Breast epithelium (tissue), 4 donors: ENCODE data around the gene OAT. TPM values are rescaled to one million over a fixed set of nuclear protein-coding genes. Genes with fewer than 3 reads are reported as not detected.

Source experiments
- DNase-seq, 2 donors: peaks; one replicate each; pipeline ENCODE4 v3.0.0-alpha.2; 2019; ENCODE audit warnings: low spot score in 2 of 2
- H3K27ac ChIP-seq, 2 donors: fragments of 200-600 bp; sonication (generic) in 1 of 2; one replicate each; pipeline ENCODE4 v1.5.1; 2016 to 2019; ENCODE audit warnings: mild to moderate bottlenecking in 1 of 2
- H3K27me3 ChIP-seq, 2 donors: fragments of 200-600 bp; sonication (generic) in 1 of 2; one replicate each; pipeline versions ENCODE4 v1.5.1 to v1.6.0; 2017 to 2019; ENCODE audit warnings: control low read depth in 1 of 2, mild to moderate bottlenecking in 1 of 2
- H3K36me3 ChIP-seq: fragments of 200-600 bp; one replicate; pipeline ENCODE4 v1.5.1; 2019
- H3K4me1 ChIP-seq, 2 donors: fragments of 200-600 bp; sonication (generic); one replicate each; pipeline ENCODE4 v1.5.1; 2016 to 2019; ENCODE audit warnings: control low read depth in 1 of 2
- H3K4me3 ChIP-seq, 3 donors: fragments of 200-600 bp; sonication (generic); 1 replicate in 2 of 3; 2 replicates in 1 of 3; pipeline ENCODE4 v1.5.1; 2016 to 2019; ENCODE audit warnings: mild to moderate bottlenecking in 3 of 3, moderate library complexity in 2 of 3
- H3K9me3 ChIP-seq, 2 donors: fragments of 200-600 bp; sonication (generic) in 1 of 2; one replicate each; pipeline ENCODE4 v1.5.1; 2016 to 2019; ENCODE audit warnings: control low read depth in 1 of 2
- POLR2A ChIP-seq: fragments of 450-650 bp; IDR thresholded peaks from one replicate; pipeline ENCODE4 v1.6.1; 2016; ENCODE audit warnings: antibody characterized with exemption, mild to moderate bottlenecking, moderate library complexity
- POLR2AphosphoS5 ChIP-seq, 3 donors: sonication (generic); formaldehyde crosslinking; IDR thresholded peaks; one replicate each; pipeline ENCODE4 v1.6.1; 2017; ENCODE audit warnings: antibody characterized with exemption in 3 of 3
- intact Hi-C: fragments of 100-400 bp; cut with DNase I; formaldehyde crosslinking; loops from one replicate; pipeline ENCODE4 v1.15.1; 2023; ENCODE audit warnings: low total_unique reads
- total RNA-seq, 3 donors: library from RNA; depleted of rRNA; stranded (reverse); fragments of >200 nt; gene quantifications; one replicate each; pipeline ENCODE4 v1.1.0, GENCODE V29; 2016
- TF ChIP-seq, protein P1 (sequence below), 3 donors: fragments of 450-650 bp; IDR thresholded peaks; one replicate each; pipeline ENCODE4 v1.5.1; 2016 to 2017; ENCODE audit warnings: antibody characterized with exemption in 3 of 3, mild to moderate bottlenecking in 3 of 3, moderate library complexity in 3 of 3

OAT gene
- total RNA-seq, 3 donors from 2014 or later: 93.3 to 160 (median 115) TPM

DNA sequence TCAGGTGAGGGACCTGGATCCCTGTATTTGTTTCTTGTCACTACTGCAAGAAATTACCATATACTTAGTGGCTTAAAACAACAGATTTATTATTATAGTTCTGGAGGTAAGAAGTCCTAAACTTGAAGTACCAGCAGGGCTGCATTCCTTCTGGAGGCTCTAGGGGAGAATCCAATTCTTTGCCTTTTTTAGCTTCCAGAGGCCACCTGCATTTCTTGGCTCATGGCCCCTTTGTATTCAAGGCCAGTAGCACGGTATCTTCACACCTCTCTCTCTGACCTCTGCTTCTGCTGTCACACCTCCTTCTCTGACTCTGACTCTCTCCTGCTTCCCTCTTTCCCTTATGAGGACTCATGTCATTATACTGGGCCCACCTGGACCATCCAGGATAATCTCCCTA is 40.7 kb upstream of the OAT start:
- H3K27ac ChIP-seq: peak overlapping the region; percentile 82
- DNase-seq: peak in 1 of 2 donors; percentile 85
- no peaks in the 10 kb centered on the region for H3K27me3 ChIP-seq
- intact Hi-C loops: loop anchor here (10.0 kb wide), 1 partner anchor 1065 kb away; no protein-coding TSS in a partner anchor
- H3K9me3 ChIP-seq: no peaks in the 10 kb centered on the region
- H3K4me3 ChIP-seq: no peak overlapping the region
- peaks cover 0 to 5% of the 10 kb centered on the region in 2 donors for H3K4me1 ChIP-seq
- TF ChIP-seq, protein P1, sequence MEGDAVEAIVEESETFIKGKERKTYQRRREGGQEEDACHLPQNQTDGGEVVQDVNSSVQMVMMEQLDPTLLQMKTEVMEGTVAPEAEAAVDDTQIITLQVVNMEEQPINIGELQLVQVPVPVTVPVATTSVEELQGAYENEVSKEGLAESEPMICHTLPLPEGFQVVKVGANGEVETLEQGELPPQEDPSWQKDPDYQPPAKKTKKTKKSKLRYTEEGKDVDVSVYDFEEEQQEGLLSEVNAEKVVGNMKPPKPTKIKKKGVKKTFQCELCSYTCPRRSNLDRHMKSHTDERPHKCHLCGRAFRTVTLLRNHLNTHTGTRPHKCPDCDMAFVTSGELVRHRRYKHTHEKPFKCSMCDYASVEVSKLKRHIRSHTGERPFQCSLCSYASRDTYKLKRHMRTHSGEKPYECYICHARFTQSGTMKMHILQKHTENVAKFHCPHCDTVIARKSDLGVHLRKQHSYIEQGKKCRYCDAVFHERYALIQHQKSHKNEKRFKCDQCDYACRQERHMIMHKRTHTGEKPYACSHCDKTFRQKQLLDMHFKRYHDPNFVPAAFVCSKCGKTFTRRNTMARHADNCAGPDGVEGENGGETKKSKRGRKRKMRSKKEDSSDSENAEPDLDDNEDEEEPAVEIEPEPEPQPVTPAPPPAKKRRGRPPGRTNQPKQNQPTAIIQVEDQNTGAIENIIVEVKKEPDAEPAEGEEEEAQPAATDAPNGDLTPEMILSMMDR (IDR thresholded peaks at IDR 0.05): no peak
- TF ChIP-seq POLR2AphosphoS5 (IDR thresholded peaks at IDR 0.05) (peak in 1 of 3 donors; percentile 72), POLR2A (no peak)
- no peaks in the 10 kb centered on the region for H3K36me3 ChIP-seq

DNA sequence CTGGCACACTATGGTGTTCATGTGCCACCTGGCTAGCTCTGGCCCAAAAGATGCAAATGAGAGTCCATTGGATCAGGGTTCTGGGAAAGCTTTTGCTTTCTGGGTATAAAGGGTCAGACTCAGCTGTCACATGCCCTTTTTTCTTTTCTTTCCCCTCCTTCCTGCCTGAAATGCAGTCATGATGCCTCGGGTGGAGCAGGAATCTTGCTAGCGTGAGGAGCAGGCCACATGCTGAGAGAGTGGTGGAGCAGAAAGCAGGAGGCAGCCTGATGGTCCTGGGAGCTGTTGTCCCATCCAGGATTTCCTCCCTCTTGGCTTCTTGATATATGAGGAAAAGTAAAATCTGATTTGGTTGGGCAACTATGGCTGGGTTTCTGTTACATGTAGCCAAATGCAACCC is 40.2 kb upstream of the OAT start:
- no peaks in the 10 kb centered on the region for H3K9me3 ChIP-seq
- no peak for DNase-seq
- H3K4me3 ChIP-seq: no peak overlapping the region
- H3K36me3 ChIP-seq: no peaks in the 10 kb centered on the region
- TF ChIP-seq, protein P1 (IDR thresholded peaks at IDR 0.05): no peak
- no peak for TF ChIP-seq POLR2AphosphoS5 (IDR thresholded peaks at IDR 0.05)
- TF ChIP-seq POLR2A: no peak
- intact Hi-C loops: loop anchor here (10.0 kb wide), 1 partner anchor 1064 kb away; no protein-coding TSS in a partner anchor
- H3K4me1 ChIP-seq: peaks cover 0 to 5% of the 10 kb centered on the region in 2 donors
- peak overlapping the region; percentile 82 for H3K27ac ChIP-seq
- no peaks in the 10 kb centered on the region for H3K27me3 ChIP-seq

DNA sequence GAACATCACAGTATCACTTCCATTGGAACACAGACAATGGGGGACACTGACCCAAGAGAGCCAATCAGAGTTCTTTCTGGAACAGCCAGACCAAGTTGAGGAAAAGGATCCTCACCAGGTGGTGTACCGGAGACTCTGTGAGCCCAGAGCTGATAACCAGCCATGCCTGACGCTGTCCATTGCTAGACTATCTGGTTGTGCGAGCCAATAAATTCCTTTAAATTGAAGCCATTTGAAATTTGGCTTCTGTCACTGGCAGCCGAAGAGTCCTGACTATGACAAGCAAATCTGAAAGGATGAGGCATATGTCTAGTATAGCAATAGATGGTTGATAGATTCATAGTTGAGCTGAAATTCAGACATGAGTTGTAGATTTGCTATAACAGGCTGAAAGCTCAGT is 39.8 kb upstream of the OAT start:
- no peaks in the 10 kb centered on the region for H3K36me3 ChIP-seq
- DNase-seq: no peak
- peaks cover 0 to 5% of the 10 kb centered on the region in 2 donors for H3K4me1 ChIP-seq
- H3K27me3 ChIP-seq: no peaks in the 10 kb centered on the region
- TF ChIP-seq, protein P1 (IDR thresholded peaks at IDR 0.05): no peak
- TF ChIP-seq POLR2A (no peak), POLR2AphosphoS5 (IDR thresholded peaks at IDR 0.05) (no peak)
- peak overlapping the region; percentile 82 for H3K27ac ChIP-seq
- intact Hi-C loops: loop anchor here (10.0 kb wide), 1 partner anchor 1064 kb away; no protein-coding TSS in a partner anchor
- H3K4me3 ChIP-seq: no peak overlapping the region
- H3K9me3 ChIP-seq: no peaks in the 10 kb centered on the region

DNA sequence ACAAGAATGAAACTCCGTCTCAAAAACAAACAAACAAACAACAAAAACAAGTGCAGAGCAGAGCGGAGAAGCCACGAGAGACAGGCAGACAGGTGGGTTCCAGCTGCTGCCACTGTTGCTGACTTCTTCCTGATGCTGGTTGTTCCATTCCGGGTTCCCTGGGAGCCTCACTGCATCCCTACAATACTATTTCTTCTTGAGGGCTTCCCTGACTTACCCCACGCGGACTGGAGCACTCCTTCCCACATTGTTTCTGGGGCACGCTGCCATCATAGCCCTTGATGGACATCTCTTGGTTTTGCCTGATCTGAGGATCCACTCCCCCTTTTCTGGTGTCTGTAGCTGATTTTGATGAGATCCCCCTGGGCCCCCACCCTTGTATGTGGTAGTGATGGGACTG is 36.7 kb upstream of the OAT start:
- TF ChIP-seq POLR2AphosphoS5 (IDR thresholded peaks at IDR 0.05) (no peak), POLR2A (no peak)
- TF ChIP-seq, protein P1 (IDR thresholded peaks at IDR 0.05): no peak
- Histone ChIP-seq H3K27ac (no peak overlapping the region), H3K36me3 (no peaks in the 10 kb centered on the region), H3K9me3 (no peaks in the 10 kb centered on the region), H3K4me1 (peaks cover 0 to 6% of the 10 kb centered on the region in 2 donors), H3K4me3 (no peak overlapping the region), H3K27me3 (peaks cover 0 to 12% of the 10 kb centered on the region in 2 donors)
- intact Hi-C loops: loop anchor here (10.0 kb wide), 1 partner anchor 1061 kb away; no protein-coding TSS in a partner anchor
- DNase-seq: no peak

DNA sequence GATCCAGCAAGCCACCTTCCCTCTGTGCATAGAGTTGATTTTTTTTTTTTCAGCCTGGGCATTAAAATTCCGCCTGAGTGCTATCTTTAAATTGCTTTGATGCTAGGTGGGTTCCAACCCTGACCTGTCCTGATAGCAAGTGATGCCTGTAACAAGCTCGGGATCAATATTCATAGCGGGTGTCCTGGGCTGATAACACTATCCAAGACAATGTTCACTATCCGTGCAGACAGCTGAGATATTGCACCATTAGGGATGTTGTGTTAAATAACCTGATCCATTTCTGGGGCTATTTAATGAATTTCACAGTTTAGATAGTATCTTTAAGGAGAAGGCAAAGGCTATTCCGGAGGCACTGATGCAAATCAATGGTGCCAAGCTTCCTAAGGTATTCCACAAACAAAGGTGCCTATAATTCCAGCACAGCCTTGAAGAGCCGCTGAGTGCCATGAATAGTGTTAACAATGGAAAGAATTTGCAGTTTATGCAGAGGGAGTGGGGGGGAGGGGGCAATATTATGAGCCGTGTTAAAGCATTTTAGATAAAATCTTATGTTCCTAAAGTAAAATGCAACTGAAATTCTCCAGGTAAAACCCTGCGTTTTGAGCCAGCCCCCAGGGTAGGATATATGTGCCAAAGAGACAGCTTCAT is 35.4 kb upstream of the OAT start:
- H3K4me1 ChIP-seq: peaks cover 0 to 3% of the 10 kb centered on the region in 2 donors
- no peak for TF ChIP-seq POLR2A
- no peak for TF ChIP-seq POLR2AphosphoS5 (IDR thresholded peaks at IDR 0.05)
- DNase-seq: no peak
- H3K27ac ChIP-seq: no peak overlapping the region
- intact Hi-C loops: loop anchor here (10.0 kb wide), 1 partner anchor 1059 kb away; no protein-coding TSS in a partner anchor
- no peak overlapping the region for H3K4me3 ChIP-seq
- no peaks in the 10 kb centered on the region for H3K9me3 ChIP-seq
- H3K27me3 ChIP-seq: peaks cover 0 to 25% of the 10 kb centered on the region in 2 donors
- H3K36me3 ChIP-seq: no peaks in the 10 kb centered on the region
